ENCODE results near the gene TTLL8.

DNA sequence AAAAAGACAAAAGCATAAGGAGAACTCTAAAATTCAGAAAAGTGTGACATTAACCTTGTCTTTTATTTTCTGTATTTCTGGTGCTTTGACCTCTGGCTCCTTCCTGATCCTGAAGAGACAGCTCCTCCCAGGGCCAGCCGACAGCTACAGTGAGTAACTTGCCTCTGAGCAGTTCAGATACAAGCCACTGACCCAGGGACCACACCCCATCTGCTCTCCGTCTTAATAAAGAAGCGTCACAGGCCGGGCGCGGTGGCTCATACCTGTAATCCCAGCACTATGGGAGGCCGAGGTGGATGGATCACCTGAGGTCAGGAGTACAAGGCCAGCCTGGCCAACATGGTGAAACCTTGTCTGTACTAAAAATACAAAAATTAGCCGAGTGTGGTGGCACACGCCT is 20.7 kb upstream of the TTLL8 start:
- TF ChIP-seq ETV6 (CRISPR knock-in tag; IDR thresholded peaks at IDR 0.05) (no peak), CTCF (IDR thresholded peaks at IDR 0.05) (no peak), FOXP1 (CRISPR knock-in tag; IDR thresholded peaks at IDR 0.05; ENCODE audit: borderline replicate concordance) (no peak), ATF1 (CRISPR knock-in tag; IDR thresholded peaks at IDR 0.05) (no peak), USF2 (CRISPR knock-in tag; IDR thresholded peaks at IDR 0.05) (no peak), NFYB (CRISPR knock-in tag; conservative IDR thresholded peaks at IDR 0.05; ENCODE audit: low read depth) (no peak), EMX1 (CRISPR knock-in tag; IDR thresholded peaks at IDR 0.05) (no peak), TEAD1 (CRISPR knock-in tag; IDR thresholded peaks at IDR 0.05) (no peak)
- TF ChIP-seq, protein P1, sequence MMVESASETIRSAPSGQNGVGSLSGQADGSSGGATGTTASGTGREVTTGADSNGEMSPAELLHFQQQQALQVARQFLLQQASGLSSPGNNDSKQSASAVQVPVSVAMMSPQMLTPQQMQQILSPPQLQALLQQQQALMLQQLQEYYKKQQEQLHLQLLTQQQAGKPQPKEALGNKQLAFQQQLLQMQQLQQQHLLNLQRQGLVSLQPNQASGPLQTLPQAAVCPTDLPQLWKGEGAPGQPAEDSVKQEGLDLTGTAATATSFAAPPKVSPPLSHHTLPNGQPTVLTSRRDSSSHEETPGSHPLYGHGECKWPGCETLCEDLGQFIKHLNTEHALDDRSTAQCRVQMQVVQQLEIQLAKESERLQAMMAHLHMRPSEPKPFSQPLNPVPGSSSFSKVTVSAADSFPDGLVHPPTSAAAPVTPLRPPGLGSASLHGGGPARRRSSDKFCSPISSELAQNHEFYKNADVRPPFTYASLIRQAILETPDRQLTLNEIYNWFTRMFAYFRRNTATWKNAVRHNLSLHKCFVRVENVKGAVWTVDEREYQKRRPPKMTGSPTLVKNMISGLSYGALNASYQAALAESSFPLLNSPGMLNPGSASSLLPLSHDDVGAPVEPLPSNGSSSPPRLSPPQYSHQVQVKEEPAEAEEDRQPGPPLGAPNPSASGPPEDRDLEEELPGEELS (CRISPR knock-in tag; IDR thresholded peaks at IDR 0.05), result no peak

All from WTC11 (cell line).